SK-N-SH treated with all-trans-retinoic acid at 6 μM for 48 hours (cell line): ENCODE measurements around the gene S1PR3.

ENCODE experiments used
- ATAC-seq: fragments of 200-7000 bp; cut with Tn5 transposase; 3 replicates; pipeline ENCODE4 v1.9.1; 2020; ENCODE audit warnings: mild to moderate bottlenecking, moderate library complexity
- ARNTL ChIP-seq: fragments of 450-650 bp; formaldehyde crosslinking; IDR thresholded peaks from 2 replicates; pipeline ENCODE4 v1.5.0; 2020; ENCODE audit warnings: low read depth, mild to moderate bottlenecking, moderate library complexity, borderline replicate concordance
- BACH2 ChIP-seq: fragments of 250-450 bp; sonication (Bioruptor Pico); IDR thresholded peaks from 2 replicates; pipeline ENCODE4 v1.9.0; 2021; ENCODE audit warnings: mild to moderate bottlenecking, borderline replicate concordance
- ESRRG ChIP-seq: fragments of 250-450 bp; sonication (Bioruptor Pico); IDR thresholded peaks from 2 replicates; pipeline ENCODE4 v1.6.1; 2021; ENCODE audit warnings: mild to moderate bottlenecking
- GLIS3 ChIP-seq: fragments of 250-450 bp; sonication (Bioruptor Pico); IDR thresholded peaks from 2 replicates; pipeline ENCODE4 v1.5.0; 2020; ENCODE audit warnings: mild to moderate bottlenecking, moderate library complexity
- ISL1 ChIP-seq: fragments of 250-450 bp; sonication (Bioruptor Pico); IDR thresholded peaks from 2 replicates; pipeline ENCODE4 v2.1.2; 2022; ENCODE audit warnings: mild to moderate bottlenecking, moderate library complexity
- OSR1 ChIP-seq: fragments of 250-450 bp; sonication (Bioruptor Pico); IDR thresholded peaks from 2 replicates; pipeline ENCODE4 v1.8.0; 2022; ENCODE audit warnings: moderate library complexity, mild to moderate bottlenecking, inconsistent platforms
- RARB ChIP-seq: fragments of 250-450 bp; sonication (Bioruptor Pico); IDR thresholded peaks from 2 replicates; pipeline ENCODE4 v1.8.0; 2021; ENCODE audit warnings: mild to moderate bottlenecking, moderate library complexity
- SNAI2 ChIP-seq: fragments of 250-450 bp; sonication (Bioruptor Pico); IDR thresholded peaks from 2 replicates; pipeline ENCODE4 v1.5.0; 2020; ENCODE audit warnings: mild to moderate bottlenecking, moderate library complexity
- TOX ChIP-seq: fragments of 250-450 bp; sonication (Bioruptor Pico); IDR thresholded peaks from 2 replicates; pipeline ENCODE4 v1.8.0; 2021; ENCODE audit warnings: mild to moderate bottlenecking, moderate library complexity, borderline replicate concordance
- ZC3H10 ChIP-seq: fragments of 250-450 bp; sonication (Bioruptor Pico); IDR thresholded peaks from 2 replicates; pipeline ENCODE4 v1.5.1; 2021; ENCODE audit warnings: mild to moderate bottlenecking, moderate library complexity
- ZFP3 ChIP-seq: fragments of 250-450 bp; sonication (Bioruptor Pico); IDR thresholded peaks from 2 replicates; pipeline ENCODE4 v1.5.0; 2020; ENCODE audit warnings: mild to moderate bottlenecking, moderate library complexity
- ZFP30 ChIP-seq: fragments of 450-650 bp; formaldehyde crosslinking; IDR thresholded peaks from 2 replicates; pipeline ENCODE4 v1.5.0; 2022; ENCODE audit warnings: mild to moderate bottlenecking, moderate library complexity
- ZNF565 ChIP-seq: fragments of 450-650 bp; formaldehyde crosslinking; conservative IDR thresholded peaks from 2 replicates; pipeline ENCODE4 v1.5.0; 2020; ENCODE audit warnings: low read depth, mild to moderate bottlenecking, moderate library complexity
- ZNF70 ChIP-seq: fragments of 450-650 bp; formaldehyde crosslinking; IDR thresholded peaks from 2 replicates; pipeline ENCODE4 v1.5.0; 2020; ENCODE audit warnings: mild to moderate bottlenecking, moderate library complexity
- ZNF8 ChIP-seq: fragments of 450-650 bp; formaldehyde crosslinking; IDR thresholded peaks from 2 replicates; pipeline ENCODE4 v1.5.0; 2020; ENCODE audit warnings: mild to moderate bottlenecking, moderate library complexity
- TF ChIP-seq, protein P1 (sequence below): fragments of 250-450 bp; sonication (Bioruptor Pico); IDR thresholded peaks from 2 replicates; pipeline ENCODE4 v1.5.0; 2020; ENCODE audit warnings: mild to moderate bottlenecking, moderate library complexity
- TF ChIP-seq, protein P2 (sequence below): fragments of 250-450 bp; sonication (Bioruptor Pico); IDR thresholded peaks from 2 replicates; pipeline ENCODE4 v1.8.0; 2021; ENCODE audit warnings: low read depth, mild to moderate bottlenecking, moderate library complexity, borderline replicate concordance
- TF ChIP-seq, protein P3 (sequence below): fragments of 250-450 bp; sonication (Bioruptor Pico); IDR thresholded peaks from 2 replicates; pipeline ENCODE4 v1.8.0; 2020; ENCODE audit warnings: mild to moderate bottlenecking, moderate library complexity, borderline replicate concordance
- TF ChIP-seq, protein P4 (sequence below): fragments of 250-450 bp; sonication (Bioruptor Pico); IDR thresholded peaks from 2 replicates; pipeline ENCODE4 v1.5.1; 2020; ENCODE audit warnings: low read depth, mild to moderate bottlenecking, moderate library complexity
- TF ChIP-seq, protein P5 (sequence below): fragments of 250-450 bp; sonication (Bioruptor Pico); IDR thresholded peaks from 2 replicates; pipeline ENCODE4 v1.5.1; 2021; ENCODE audit warnings: mild to moderate bottlenecking, moderate library complexity

The S1PR3 gene

DNA sequence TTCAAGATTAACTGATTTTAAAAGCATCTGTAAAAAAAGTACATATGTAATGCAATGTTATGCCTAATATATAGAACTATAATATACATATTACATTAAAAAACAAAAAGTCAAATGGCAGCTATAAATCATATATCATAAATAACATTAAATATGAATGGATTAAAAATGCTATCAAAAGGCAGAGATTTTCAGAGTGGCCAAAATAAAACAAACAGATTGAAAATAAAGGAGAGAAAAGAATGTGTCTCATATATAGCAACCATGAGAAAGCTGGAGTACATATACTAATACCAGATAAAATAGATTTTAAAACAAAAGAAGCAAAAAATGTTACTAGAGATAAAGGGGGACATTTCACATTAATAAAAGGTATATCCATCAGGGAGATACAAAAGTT, 38.5 kb downstream of the S1PR3 start:
- TF ChIP-seq ARNTL (CRISPR knock-in tag) (no peak), ESRRG (CRISPR knock-in tag) (no peak), ZNF565 (CRISPR knock-in tag) (no peak), GLIS3 (CRISPR knock-in tag) (no peak), SNAI2 (CRISPR knock-in tag) (no peak), ZNF70 (CRISPR knock-in tag) (no peak)
- TF ChIP-seq, protein P1, sequence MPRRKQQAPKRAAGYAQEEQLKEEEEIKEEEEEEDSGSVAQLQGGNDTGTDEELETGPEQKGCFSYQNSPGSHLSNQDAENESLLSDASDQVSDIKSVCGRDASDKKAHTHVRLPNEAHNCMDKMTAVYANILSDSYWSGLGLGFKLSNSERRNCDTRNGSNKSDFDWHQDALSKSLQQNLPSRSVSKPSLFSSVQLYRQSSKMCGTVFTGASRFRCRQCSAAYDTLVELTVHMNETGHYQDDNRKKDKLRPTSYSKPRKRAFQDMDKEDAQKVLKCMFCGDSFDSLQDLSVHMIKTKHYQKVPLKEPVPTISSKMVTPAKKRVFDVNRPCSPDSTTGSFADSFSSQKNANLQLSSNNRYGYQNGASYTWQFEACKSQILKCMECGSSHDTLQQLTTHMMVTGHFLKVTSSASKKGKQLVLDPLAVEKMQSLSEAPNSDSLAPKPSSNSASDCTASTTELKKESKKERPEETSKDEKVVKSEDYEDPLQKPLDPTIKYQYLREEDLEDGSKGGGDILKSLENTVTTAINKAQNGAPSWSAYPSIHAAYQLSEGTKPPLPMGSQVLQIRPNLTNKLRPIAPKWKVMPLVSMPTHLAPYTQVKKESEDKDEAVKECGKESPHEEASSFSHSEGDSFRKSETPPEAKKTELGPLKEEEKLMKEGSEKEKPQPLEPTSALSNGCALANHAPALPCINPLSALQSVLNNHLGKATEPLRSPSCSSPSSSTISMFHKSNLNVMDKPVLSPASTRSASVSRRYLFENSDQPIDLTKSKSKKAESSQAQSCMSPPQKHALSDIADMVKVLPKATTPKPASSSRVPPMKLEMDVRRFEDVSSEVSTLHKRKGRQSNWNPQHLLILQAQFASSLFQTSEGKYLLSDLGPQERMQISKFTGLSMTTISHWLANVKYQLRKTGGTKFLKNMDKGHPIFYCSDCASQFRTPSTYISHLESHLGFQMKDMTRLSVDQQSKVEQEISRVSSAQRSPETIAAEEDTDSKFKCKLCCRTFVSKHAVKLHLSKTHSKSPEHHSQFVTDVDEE (CRISPR knock-in tag) = no peak
- TF ChIP-seq, protein P2, sequence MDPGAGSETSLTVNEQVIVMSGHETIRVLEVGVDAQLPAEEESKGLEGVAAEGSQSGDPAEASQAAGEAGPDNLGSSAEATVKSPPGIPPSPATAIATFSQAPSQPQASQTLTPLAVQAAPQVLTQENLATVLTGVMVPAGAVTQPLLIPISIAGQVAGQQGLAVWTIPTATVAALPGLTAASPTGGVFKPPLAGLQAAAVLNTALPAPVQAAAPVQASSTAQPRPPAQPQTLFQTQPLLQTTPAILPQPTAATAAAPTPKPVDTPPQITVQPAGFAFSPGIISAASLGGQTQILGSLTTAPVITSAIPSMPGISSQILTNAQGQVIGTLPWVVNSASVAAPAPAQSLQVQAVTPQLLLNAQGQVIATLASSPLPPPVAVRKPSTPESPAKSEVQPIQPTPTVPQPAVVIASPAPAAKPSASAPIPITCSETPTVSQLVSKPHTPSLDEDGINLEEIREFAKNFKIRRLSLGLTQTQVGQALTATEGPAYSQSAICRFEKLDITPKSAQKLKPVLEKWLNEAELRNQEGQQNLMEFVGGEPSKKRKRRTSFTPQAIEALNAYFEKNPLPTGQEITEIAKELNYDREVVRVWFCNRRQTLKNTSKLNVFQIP (CRISPR knock-in tag) = no peak
- TF ChIP-seq, protein P3, sequence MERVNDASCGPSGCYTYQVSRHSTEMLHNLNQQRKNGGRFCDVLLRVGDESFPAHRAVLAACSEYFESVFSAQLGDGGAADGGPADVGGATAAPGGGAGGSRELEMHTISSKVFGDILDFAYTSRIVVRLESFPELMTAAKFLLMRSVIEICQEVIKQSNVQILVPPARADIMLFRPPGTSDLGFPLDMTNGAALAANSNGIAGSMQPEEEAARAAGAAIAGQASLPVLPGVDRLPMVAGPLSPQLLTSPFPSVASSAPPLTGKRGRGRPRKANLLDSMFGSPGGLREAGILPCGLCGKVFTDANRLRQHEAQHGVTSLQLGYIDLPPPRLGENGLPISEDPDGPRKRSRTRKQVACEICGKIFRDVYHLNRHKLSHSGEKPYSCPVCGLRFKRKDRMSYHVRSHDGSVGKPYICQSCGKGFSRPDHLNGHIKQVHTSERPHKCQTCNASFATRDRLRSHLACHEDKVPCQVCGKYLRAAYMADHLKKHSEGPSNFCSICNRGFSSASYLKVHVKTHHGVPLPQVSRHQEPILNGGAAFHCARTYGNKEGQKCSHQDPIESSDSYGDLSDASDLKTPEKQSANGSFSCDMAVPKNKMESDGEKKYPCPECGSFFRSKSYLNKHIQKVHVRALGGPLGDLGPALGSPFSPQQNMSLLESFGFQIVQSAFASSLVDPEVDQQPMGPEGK (CRISPR knock-in tag) = no peak
- TF ChIP-seq, protein P4, sequence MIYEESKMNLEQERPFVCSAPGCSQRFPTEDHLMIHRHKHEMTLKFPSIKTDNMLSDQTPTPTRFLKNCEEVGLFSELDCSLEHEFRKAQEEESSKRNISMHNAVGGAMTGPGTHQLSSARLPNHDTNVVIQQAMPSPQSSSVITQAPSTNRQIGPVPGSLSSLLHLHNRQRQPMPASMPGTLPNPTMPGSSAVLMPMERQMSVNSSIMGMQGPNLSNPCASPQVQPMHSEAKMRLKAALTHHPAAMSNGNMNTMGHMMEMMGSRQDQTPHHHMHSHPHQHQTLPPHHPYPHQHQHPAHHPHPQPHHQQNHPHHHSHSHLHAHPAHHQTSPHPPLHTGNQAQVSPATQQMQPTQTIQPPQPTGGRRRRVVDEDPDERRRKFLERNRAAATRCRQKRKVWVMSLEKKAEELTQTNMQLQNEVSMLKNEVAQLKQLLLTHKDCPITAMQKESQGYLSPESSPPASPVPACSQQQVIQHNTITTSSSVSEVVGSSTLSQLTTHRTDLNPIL = no peak
- no peak for ATAC-seq

DNA sequence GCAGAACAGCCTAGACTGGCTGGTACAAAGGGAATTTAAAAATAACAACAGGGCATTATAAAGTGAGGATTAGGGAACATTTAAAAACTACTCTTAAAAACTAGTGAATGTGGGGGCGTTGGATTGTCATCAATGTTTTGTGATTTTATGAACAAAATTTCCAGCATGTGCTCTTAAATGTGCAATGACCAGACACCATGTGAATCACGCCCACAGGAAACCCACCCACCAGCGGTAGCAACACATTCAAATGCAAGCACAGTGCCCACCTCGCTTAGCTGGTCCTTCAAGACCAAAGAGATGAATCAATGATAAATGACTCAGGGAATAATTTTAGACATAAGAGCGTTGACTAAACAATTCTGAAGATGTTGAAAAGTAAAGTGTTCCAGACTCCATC, 40.9 kb downstream of the S1PR3 start:
- ATAC-seq = no peak
- TF ChIP-seq, protein P1 (CRISPR knock-in tag) = no peak

DNA sequence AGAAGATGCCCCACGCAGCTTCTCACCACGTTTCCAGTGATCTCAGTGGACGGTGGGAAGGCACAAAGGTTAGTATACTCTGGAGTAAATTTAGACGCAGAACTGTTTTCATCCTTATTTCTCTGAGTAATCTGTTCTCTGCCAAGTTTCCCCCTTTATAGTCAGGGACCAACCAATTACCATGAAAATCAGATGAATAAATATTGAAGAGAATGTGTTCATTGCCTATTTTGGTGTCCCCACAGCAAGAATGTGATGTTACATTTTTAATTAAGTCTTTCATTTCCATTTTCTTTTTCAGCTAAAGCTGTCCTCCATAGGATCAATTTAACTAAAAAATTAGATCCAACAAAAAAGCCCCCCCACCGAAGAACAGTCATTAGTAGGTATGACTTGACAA, 41.4 kb downstream of the S1PR3 start:
- no peak for ATAC-seq
- TF ChIP-seq ZFP30 (CRISPR knock-in tag) = no peak
- no peak for TF ChIP-seq ZFP3 (CRISPR knock-in tag)
- no peak for TF ChIP-seq GLIS3 (CRISPR knock-in tag)
- TF ChIP-seq, protein P5, sequence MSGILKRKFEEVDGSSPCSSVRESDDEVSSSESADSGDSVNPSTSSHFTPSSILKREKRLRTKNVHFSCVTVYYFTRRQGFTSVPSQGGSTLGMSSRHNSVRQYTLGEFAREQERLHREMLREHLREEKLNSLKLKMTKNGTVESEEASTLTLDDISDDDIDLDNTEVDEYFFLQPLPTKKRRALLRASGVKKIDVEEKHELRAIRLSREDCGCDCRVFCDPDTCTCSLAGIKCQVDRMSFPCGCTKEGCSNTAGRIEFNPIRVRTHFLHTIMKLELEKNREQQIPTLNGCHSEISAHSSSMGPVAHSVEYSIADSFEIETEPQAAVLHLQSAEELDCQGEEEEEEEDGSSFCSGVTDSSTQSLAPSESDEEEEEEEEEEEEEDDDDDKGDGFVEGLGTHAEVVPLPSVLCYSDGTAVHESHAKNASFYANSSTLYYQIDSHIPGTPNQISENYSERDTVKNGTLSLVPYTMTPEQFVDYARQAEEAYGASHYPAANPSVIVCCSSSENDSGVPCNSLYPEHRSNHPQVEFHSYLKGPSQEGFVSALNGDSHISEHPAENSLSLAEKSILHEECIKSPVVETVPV (CRISPR knock-in tag) = no peak
- no peak for TF ChIP-seq ZC3H10 (CRISPR knock-in tag)
- TF ChIP-seq, protein P4 = no peak
- no peak for TF ChIP-seq ZNF70 (CRISPR knock-in tag)
- no peak for TF ChIP-seq BACH2 (CRISPR knock-in tag)
- no peak for TF ChIP-seq OSR1
- no peak for TF ChIP-seq SNAI2 (CRISPR knock-in tag)
- TF ChIP-seq, protein P2 (CRISPR knock-in tag) = no peak
- TF ChIP-seq RARB (CRISPR knock-in tag) = no peak
- TF ChIP-seq ZNF565 (CRISPR knock-in tag) = no peak
- no peak for TF ChIP-seq ZNF8 (CRISPR knock-in tag)
- TF ChIP-seq, protein P3 (CRISPR knock-in tag) = no peak
- no peak for TF ChIP-seq ISL1 (CRISPR knock-in tag)
- no peak for TF ChIP-seq TOX (CRISPR knock-in tag)
